HG03378 (cell line): Measurements from ENCODE around the gene ENTPD1.
"Not testable (repeated sequence)": the region's sequence is repeated elsewhere in the genome, so short reads cannot be mapped to it uniquely, and the experiment has no call there.

Experiments used
- ATAC-seq: cut with Tn5 transposase; IDR thresholded peaks from one replicate; pipeline ENCODE4 v1.9.1; 2021; ENCODE audit warnings: mild to moderate bottlenecking, moderate library complexity; ENCODE audit not compliant: unreplicated experiment

ENTPD1 gene

GRCh38 chr10:95860166-95860940, 104.4 kb downstream of the ENTPD1 start:
- no peak for ATAC-seq

GRCh38 chr10:95861386-95861785, 105.4 kb downstream of the ENTPD1 start:
- ATAC-seq: no peak

DNA sequence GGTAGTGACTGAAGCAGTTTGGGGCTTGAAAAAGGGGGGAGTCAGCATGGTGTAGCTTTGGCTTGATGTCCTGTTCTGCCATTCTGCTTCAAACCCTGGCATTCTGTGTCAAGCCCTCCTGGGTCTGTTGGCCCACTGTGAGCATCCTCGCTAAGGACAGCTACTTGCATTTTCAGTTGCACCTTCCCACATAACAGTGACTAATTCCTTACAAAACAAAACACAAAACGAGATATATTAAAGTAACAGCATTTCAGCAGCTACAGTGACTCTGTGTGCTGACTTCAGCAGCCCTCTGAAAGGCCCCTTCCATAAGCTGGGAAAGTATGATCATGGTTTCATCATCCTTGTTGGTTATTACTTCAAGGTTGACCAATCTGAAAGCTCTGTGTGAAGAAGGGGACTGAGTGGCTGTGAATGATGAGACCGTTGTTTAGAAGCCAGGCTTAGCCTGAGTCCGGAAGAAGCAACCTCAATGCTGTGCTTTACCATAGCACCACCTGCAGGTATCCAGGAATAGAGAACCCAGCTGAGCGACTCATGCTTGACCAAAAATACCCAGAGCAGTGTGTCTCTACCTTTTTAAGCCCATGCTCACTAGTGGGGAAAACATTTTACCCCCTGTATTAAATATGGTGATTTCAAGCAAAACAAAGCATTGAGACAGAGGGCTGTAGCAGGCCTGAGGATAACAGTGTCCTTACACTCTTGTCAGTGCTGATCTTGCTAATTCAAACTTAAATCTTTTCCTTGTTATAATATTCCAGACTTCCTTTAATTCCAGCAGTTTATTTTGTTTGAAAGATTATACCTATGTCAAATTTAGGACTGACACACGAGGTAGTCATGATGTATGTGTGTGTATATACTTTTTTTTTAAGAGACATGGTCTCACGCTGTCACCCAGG, 109.2 kb downstream of the ENTPD1 start:
- peak; percentile 84 for ATAC-seq

DNA sequence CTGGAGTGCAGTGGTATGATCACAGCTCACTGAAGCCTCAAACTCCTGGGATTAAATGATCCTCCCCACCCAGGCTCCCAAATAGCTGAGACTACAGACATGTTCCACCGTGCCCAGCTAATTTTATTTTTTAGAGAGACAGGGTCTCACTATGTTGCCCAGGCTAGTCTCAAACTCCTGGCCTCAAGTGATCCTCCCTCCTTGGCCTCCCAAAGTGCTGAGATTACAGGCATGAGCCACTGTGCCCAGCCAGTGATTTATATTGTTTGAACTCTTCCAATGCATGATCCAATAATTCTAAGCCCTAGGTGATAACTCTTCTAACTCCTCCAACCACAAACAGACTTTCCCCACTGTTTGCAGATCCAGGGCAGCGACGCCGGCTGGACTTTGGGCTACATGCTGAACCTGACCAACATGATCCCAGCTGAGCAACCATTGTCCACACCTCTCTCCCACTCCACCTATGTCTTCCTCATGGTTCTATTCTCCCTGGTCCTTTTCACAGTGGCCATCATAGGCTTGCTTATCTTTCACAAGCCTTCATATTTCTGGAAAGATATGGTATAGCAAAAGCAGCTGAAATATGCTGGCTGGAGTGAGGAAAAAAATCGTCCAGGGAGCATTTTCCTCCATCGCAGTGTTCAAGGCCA, 110.0 kb downstream of the ENTPD1 start:
- no peak for ATAC-seq

DNA sequence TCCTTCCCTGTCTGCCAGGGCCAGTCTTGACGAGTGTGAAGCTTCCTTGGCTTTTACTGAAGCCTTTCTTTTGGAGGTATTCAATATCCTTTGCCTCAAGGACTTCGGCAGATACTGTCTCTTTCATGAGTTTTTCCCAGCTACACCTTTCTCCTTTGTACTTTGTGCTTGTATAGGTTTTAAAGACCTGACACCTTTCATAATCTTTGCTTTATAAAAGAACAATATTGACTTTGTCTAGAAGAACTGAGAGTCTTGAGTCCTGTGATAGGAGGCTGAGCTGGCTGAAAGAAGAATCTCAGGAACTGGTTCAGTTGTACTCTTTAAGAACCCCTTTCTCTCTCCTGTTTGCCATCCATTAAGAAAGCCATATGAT, 110.5 kb downstream of the ENTPD1 start:
- ATAC-seq: no peak

DNA sequence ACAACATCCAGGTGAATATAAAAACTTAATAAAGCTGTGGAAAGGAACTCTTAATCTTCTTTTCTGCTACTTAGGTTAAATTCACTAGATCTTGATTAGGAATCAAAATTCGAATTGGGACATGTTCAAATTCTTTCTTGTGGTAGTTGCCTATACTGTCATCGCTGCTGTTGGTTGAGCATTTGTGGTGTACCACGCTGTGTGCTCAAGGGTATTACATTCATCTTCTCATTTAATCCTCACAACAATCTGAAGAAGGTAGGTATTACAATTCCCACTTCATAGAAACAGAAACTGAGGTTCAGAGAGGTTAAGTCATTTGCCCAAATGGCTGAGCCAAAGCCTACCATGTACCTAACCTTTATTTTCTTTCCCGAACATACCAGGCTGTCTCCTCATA, 111.9 kb downstream of the ENTPD1 start:
- ATAC-seq: no peak

DNA sequence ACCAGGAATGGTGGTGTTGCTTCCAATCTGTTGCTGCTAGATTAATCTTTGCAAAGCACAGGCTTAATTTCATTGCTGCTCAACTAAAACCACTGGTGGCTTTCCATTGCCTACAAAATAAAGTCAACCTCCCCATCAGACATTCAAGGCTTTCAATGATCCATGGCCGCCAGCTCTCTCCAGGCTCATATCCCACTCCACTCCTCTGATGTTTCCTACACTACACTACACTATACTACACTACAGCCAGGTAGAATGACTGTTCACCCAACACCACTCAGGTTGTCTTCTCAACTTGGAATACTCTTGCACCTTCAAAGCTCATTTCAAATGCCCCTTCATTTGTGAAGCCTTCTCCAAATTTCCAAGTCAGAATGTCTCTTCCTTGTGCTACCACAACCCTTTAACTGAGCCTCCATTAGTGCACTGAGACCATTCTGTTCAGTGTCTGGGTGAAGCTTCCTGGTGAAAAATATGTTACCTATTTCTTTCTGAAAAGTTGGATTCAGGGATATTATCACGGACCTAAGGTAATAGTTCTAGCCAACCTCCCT, 116.3 kb downstream of the ENTPD1 start:
- no peak for ATAC-seq

DNA sequence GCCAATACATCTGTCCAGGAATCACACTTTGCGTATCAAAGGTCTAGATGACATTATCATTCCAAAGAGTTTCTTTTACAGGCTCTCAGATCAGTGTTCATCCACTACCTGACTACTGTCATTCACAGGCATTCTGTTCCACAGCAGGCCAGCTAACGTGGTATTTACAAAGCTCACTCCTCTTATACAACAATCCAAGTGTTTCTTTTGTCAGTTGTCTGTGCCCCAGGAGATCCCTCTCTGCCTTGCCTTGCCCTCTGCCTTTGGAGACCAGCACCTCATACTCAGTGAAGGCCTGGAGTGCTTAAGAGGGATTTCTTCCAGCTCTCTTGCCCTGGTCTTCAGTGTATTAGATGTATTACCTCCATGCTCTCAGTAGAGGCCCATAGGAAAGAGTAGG, 117.2 kb downstream of the ENTPD1 start:
- no peak for ATAC-seq

DNA sequence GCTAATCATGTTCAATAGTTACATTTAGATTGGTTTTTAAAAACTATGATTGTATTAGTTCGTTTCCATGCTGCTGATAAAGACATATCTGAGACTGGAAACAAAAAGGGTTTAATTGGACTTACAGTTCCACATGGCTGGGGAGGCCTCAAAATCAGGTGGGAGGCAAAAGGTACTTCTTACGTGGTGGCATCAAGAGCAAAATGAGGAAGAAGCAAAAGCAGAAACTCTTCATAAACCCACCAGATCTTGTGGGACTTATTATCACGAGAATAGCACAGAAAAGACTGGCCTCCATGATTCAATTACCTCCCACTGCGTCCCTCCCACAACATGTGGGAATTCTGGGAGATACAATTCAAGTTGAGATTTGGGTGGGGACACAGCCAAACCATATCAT, 117.7 kb downstream of the ENTPD1 start:
- ATAC-seq: no peak

GRCh38 chr10:95874783-95875182, 118.8 kb downstream of the ENTPD1 start:
- ATAC-seq: not testable (repeated sequence)

GRCh38 chr10:95876756-95877155, 120.8 kb downstream of the ENTPD1 start:
- no peak for ATAC-seq

DNA sequence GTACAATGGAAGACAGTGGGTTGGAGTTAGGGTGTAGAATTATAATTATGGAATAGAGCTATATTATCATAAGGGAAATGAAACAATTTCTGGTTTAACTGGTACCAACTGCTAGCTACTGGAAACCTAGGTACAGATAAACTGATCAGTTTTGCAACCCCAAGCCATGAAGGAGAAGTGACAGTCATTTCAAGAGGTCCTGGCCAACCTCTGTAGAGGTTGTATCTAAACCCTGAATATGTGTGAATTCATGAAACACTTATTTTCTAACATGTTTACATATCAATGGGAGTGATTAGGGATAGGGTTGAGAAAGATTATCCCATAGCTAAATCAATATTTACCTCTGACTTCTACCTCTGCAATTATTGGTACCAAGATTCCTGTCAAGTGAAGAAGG, 121.9 kb downstream of the ENTPD1 start:
- ATAC-seq: no peak

GRCh38 chr10:95880704-95881103, 124.7 kb downstream of the ENTPD1 start:
- no peak for ATAC-seq

DNA sequence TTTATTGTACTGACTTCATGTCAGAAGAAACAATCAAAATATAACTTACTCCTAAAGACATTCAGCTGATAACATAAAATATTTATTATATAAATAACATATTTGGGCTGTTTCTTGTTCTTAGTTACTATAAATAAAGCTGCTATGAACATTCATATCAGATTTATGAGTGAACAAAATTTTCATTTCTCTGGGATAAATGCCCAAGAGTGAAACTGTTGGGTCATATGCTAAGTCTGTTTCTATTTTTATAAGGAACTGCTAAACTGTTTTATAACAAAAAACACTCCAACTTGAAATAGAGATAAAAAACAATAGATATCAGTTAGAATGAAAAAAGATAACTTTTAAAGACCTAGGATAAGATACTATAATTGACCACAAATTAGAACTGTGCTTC, 125.4 kb downstream of the ENTPD1 start:
- no peak for ATAC-seq

DNA sequence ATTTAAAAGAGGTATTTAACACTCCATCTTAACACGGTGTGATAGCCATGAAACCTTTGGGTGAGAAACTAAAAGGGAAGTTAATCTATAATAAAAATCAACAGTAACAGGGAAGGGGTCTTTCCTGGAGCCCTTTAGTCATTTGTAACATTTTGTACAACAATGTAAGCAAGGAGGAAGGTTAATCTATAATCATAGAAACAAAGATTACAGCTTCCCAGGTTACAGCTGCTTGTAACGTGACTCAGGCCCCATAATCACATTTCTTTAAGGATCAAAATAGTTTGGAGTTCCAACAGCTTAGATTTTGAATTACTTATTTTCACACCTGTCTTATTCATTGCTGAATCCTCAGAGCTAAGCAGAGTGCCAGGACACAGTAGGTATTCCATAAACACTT, 133.9 kb downstream of the ENTPD1 start:
- ATAC-seq: no peak

DNA sequence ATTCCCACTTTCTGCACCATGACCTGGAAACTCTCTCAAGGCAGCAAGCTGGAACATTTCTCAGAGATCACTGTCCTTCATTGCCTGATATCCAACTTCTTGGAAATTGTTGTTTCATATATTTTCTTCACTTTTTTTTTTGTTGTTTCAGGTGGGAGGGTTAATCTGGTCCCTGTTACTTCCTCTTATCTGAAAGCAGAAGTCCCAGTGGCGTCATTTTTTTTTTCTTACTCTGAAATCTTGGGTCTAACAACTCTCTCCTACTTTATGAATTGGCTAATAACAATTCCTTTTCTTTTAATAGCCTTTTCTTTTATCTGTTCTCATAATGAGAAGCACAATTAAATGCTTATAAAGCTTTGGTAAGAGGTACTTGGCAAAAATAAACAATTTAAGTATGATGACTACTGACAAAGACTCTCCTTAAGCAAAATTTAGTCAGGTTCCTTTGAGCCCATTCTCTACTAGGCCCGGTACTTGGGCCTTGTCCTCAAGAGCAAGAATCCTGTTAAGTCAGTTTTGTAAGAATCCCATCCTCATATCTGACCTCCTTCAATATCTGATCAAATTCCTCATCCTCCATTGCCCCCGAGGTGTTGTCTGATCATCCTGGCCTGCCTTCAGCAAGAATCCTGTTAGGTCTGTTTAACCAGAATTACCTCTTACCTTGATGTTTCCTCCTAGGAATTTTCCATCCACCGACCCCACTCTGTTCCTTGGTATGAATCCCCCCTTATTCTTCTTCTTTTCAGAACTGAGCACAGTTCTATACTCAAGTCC, 140.3 kb downstream of the ENTPD1 start:
- no peak for ATAC-seq

DNA sequence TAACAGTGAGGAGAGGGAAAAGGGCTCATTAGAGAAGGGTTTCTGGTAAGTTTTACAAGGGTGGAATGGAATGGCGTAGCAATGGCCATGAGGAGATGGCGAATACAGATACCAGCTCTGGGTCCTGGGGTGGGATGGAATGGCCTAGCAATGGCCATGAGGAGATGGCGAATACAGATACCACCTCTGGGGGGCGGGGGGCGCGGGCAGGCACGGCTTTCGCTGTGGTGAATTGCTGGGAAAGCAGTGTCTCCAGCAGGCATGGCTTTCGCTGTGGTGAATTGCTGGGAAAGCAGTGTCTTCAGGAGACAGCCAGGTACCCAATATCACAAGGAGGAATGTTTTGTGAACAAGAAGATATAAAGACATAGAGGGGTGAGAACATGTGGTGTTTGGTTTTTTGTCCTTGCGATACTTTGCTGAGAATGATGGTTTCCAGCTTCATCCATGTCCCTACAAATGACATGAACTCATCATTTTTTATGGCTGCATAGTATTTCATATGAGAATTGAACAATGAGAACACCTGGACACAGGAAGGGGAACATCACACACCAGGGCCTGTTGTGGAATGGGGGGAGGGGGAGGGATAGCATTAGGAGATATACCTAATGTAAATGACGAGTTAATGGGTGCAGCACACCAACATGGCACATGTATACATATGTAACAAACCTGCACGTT, 150.1 kb downstream of the ENTPD1 start:
- not testable (repeated sequence) for ATAC-seq

DNA sequence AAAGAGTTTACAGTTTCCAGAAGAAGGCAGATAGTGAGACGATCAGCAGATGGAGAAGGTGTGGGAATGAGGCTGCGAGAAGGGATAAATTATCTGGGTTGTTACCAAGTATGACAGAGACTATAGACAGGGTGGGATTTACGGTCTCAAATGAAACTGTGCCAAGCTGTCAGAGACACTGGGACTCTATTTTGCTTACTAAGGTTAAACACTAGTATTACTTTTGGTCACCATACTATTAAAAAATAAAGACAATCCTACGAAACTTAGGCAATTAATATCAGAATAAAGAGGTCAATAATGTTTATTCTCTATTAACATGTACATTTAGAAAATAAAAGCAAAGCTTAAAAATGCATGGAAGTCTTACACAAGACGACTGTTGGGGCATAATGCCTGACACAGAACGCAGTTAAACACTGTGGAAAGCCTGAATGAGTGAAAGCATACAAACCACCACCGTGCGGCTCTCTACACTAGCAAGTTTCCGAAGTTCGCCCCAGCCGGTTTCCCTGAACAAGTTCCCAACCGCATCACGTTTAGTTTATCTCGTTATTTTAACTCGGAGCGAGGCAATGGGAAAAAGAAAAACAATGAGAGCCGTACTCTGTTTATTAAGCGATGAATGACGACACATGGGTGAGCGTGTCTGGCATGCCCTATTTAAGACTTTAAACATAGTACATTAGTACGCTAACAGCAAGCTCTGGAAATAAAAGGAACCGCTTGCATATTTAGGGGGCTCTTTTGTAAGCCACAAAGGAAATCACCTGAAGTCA, 150.9 kb downstream of the ENTPD1 start:
- ATAC-seq: peak; percentile 26
